HG02571 (cell line): ENCODE measurements around the gene CERS3.

ENCODE experiments used
- ATAC-seq: cut with Tn5 transposase; IDR thresholded peaks from one replicate; pipeline ENCODE4 v1.9.1; 2021; ENCODE audit warnings: mild to moderate bottlenecking, moderate library complexity; ENCODE audit not compliant: unreplicated experiment

Gene CERS3

DNA sequence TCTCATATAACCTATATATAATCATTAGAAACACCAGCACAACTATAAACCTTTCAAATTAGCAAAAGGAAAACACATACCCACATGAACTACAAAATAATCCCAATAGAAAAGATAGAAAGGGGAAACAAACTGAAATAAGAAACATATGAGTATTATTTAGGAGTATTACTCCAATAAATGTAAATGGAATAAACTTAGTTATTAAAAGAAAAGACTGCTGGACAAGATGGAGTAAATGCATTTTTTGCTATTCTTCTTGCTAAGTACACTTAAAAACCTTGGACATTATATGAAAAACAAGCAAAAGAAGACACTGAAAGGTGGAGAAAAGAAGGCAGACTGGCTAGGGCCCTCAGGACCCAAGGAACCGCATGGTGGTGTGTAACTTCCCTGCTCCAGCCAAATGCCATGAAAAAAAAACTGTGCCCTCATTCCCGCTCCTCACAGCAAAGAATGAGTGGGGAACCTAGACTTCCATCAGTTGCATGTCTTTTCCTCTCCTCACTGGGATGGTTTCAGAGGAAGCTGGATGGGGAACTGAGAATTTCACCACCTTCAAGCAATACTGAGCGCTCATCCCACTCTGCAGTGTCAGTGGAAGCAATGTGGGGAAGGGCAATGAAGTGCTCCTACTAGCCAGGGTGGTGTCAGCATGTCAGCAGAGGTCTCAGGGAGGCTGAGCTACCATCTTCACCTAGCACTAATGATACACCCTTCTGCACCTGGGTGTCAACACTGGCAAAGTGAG is 143.3 kb downstream of the CERS3 start:
- no peak for ATAC-seq

- no peak for ATAC-seq
These were observed 144.7 kb downstream of the CERS3 start for GRCh38 chr15:100384108-100384410.

DNA sequence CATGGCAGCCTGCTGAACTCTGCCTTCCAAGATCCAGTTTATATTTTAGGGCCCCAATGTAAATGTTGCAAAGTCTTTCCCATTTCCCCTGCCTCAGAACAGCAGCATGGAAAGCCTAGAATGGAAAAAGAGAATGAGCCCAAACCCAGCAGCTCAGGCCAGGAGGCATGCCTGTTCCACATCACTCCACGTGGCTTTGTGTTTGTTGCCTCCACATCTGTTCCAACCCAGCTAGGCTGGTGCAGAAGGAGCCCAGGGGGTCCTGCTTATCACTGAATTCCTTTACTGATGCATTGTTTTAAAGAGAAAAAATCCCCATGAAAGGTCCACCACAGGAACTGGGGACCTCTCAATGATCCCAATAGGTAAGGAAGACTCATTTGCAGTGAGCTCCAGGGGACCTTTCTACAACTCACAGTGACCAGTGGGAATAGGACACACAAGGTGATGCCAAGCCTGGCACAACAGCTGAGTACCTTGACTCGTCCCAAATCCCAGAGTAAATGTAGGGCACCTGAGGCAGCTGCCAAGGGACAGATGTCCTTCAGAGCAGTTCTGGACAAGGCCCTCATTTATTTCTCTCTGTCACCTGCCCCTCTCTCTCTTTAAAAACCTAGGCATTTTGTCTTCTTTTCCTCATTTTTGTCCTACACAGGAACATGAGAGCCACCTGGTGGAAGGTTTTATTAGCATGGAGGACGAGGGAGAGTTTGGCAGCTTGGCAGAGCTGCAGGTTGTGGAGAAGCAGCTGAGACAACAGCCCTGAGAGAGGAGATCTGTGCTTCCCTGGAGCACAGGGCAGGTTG is 145.2 kb downstream of the CERS3 start:
- ATAC-seq, result no peak

DNA sequence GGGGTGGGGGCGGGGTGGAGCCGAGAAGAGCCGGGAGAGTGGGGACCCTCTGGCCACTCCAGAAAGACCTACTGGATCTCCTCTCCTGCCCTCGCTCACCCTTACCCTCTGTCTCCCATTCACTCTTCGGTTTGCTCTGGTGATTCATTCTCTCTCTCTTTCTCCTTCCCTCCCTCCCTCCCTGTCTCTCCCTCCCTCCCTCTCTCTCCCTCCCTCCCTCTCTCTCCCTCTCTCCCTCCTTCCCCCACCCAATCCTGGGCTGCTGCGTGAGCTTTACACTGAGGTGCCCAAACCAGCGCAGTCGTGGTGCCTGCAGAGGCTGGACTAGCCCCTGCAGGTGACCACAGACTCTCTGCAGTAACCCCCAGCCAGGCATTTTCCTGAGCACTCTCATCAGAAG is 154.8 kb downstream of the CERS3 start:
- ATAC-seq, result no peak

DNA sequence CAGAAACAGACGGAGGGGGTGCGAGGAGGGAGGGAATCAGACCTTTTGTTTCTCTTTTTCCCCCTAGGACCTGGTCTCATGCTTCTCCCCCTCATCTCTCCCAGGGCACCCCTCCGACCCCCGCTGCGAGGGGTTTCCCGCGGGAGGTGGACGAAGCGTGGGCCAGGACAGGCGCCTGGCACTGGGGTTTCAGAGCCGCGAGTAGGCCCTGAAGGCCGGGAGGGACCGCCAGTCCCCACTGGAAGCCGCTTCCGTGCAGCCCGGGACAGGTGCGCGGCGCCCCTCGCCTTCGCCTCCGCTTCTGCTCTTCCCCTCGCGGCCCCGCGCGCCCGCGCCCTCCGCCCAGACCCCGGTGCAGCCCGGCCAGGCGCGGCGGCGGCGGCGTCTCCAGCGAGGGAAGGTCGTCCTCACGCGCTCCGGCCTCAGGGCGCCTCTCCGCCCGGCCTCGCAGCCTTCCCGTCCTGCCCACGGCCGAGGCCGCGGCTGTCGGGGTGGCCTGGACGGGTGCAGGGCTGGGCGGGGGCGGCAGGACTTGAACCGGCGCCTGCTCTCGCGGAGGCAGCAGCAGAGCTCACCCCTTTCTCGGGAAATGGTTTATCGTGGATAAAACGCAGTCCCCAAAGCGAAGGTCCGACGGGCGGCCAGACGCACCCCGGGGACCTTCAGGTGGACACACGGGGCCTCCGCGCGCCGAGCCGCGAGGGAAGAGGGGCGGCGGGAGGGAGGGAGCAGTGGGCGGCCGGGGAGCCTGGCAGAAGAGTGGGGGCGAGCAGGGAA is 155.4 kb downstream of the CERS3 start:
- ATAC-seq, result no peak

DNA sequence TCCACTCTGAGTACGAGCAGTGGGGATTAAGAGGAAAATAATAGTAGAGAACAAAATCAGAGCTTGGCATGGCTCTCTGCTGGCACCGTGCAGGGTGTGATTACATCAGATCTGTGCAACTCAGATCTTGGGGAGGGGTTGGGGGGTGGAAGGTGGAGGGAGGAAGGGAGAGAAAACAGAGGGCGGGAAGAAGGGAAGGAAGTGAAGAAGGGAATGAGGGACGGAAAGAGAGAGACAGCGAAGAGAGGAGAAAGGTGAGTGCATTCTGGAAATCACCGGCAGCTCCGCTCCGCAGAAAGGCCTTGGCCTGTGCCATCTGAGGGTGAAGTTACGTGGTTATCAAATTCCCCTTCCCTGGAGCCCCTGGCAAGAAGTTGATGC is 156.0 kb downstream of the CERS3 start:
- no peak for ATAC-seq

DNA sequence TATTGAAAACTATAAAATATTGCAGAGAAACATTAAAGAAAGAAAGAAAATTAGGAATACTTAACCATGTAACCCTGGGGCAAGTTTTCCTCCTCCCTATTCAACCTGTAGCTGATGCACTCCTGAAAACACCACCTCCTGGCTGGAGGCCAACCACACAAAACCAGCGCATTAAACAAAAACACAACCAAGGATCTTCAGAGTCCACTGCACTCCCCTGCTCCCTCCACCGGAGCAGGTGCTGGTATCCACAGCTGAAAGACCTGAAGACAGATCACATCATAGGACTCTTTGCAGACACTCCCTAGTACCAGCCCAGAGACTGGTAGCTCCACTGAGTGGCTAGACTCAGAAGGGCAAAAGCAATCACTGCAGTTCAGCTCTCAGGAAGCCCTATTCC is 173.4 kb downstream of the CERS3 start:
- ATAC-seq, result no peak

DNA sequence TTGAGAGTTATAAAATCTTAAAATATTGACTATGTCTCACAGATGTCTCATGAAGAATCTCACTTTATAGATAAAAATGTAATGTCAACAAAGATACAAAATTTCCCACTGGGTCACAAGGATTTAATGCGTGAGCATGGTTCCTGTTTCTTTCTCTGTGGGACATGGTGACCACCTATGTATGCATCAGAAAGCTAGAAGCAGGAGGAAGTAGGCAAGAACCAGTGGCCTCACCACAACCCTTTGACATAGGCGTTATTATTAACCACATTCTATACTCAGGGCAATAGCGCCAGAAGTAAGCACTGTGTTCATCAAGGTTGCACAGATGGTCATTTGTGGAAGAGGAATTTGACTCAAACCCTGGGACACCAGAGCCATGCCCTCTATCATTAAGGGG is 175.3 kb downstream of the CERS3 start:
- no peak for ATAC-seq

DNA sequence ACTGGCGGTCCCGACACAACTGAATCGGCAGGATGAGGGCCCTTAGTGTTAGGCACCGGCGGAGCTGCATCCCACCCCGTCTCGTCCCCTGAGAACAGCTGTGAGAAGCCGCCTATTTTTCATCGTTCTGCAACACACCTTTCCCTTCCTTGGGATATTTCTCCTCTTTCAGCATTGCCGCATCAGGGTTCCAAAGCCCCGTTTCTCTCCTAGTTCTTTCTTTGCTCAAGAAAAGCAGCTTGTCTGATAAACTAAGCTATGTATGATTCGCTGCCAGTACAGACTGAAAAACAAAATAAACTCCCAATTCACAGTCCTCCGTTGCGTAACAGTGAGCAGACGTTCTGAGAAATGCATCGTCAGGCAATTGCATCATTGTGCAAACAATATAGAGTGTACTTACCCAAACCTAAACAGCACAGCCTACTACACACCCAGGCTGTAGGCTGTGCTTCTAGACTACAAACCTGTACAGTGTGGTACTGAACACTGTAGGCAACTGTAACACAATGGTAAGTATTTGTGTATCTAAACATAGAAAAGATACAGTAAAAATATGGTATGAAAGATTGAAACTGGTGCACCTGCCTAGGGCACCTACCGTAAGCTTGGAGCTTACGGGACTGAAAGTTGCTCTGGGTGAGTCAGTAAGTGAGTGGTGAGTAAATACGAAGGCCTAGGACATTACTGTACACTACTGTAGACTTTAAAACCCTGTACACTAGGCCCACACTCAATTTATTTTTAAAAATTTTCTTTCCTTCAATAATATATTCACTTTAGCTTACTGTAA is 178.1 kb downstream of the CERS3 start:
- ATAC-seq, result no peak
